GM12872 (cell line): ENCODE results near the gene ACAP2.

ENCODE experiments used
- TF ChIP-seq, protein P1 (sequence below): IDR thresholded peaks from 3 replicates; pipeline ENCODE4 v1.5.1; 2011; ENCODE audit warnings: low read depth, mild to moderate bottlenecking, low read length, moderate library complexity; ENCODE audit not compliant: insufficient read depth

The ACAP2 gene

GRCh38 chr3:195448205-195448875 is 5.5 kb upstream of the ACAP2 start:
- TF ChIP-seq, protein P1, sequence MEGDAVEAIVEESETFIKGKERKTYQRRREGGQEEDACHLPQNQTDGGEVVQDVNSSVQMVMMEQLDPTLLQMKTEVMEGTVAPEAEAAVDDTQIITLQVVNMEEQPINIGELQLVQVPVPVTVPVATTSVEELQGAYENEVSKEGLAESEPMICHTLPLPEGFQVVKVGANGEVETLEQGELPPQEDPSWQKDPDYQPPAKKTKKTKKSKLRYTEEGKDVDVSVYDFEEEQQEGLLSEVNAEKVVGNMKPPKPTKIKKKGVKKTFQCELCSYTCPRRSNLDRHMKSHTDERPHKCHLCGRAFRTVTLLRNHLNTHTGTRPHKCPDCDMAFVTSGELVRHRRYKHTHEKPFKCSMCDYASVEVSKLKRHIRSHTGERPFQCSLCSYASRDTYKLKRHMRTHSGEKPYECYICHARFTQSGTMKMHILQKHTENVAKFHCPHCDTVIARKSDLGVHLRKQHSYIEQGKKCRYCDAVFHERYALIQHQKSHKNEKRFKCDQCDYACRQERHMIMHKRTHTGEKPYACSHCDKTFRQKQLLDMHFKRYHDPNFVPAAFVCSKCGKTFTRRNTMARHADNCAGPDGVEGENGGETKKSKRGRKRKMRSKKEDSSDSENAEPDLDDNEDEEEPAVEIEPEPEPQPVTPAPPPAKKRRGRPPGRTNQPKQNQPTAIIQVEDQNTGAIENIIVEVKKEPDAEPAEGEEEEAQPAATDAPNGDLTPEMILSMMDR: no peak

DNA sequence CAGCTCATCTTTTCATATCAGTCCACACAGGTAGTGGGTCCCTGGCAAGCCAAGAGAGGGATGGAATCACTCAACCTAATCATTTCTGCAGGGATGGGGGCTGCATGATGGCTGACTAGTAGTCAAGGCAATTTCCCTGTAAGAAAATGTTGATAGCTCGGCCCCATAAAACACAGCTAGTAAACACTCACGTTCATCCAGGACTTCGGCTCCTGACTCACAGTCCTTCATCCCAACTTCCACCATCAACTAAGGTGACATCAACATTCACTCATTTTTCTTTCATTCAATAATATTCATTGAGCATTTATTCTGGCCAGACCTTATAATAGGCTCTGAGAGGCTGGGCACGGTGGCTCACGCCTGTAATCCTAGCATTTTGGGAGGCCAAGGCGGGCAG is 4.4 kb upstream of the ACAP2 start:
- TF ChIP-seq, protein P1: no peak

DNA sequence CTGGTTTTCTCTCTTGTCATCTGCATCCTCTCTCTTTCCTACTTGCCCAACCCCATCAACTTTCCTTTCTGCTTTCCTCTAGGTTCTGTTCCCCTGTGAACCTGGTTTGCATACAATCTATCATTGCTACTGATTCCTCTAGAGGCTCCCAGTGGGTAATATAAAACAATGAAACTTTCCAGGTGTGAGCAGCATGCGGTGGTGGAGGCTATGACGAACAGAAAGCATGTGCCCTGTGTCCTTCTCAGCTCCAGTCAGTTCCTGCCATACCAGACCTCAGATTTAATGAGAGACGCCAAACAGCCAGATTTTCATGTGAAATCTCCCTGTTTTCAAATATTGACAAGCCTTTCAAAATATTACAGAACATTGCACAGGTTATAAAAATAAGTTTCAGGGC is 3.5 kb upstream of the ACAP2 start:
- TF ChIP-seq, protein P1: no peak

DNA sequence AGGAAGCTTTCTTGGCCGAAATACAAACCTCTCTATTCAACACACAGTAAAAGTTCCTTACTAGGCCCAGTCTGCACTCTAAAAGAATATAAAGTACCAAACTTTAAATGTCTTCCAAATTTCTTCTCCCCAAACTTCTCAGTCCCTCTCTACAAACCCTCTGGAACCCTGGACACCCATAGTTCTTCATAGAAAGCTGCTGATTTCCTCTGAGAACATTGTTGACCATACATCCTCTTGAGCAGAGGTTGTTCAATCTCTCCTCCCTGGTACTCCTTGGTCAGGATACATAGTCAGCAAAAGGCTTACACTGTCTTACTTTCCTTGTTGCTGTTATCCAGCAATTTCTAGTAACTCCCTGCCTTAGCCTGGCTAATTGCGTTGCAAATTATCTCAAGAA is 3.1 kb upstream of the ACAP2 start:
- TF ChIP-seq, protein P1: no peak

- TF ChIP-seq, protein P1: no peak
Observed at GRCh38 chr3:195443391-195443989, 670 bp upstream of the ACAP2 start.

DNA sequence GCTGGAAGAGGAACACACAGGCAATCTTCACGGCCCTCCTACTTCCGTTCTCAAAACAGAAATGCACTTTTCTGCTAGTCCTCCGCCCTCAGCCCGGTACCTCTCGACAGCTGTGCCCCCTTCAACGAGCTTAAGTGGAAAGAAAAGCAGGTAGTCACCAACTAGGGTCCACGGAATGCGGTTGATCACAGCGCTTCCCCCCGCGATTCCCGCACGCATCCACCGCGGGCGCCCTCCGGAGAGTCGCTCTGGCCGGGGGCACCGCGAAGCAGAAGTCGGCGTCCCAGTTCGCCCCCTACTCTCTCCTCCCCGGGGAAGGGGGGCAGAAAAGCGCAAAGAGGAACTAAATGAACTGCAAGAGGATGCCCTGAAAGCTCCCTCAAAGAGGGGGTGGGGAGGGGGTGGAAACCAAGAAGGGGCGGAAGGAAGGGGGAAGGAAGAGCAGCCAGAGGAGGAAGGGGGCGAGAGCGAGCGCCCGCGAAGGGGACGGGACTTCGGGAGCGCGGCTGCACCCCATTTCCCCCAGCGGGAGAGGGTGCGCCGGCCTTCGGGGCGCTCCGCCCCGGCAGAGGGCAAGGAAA is 738 bp downstream of the ACAP2 start:
- TF ChIP-seq, protein P1: 0 out of 3 replicates have a peak, but pooled peaks have one; percentile 1

DNA sequence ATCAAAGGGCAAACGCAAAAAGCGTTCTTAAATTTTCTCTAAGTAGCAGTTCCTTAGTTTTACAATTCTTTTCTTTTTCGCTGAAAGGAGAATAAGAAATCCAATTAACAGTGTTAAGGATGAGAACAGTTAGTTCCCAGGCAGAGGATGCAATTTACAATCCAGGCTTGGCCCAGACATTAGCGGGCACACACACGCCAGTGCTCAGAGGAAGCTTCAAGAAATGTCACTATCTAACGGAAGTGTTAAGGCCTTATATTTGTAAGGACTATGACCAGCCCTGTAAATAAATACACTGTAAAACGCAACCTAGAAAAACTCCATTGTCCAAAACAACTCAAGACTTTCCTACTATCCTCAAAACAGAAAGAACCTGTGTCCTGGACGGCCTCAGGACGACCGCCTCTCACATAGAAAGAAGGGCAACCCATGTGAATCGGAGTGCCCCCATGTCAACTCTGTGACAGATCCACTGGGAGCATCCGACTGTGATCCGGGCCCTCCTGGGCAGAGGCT is 1.3 kb downstream of the ACAP2 start:
- TF ChIP-seq, protein P1: no peak
